Endothelial cell of umbilical vein (primary cell): Measurements from ENCODE around the gene SRGAP1. TPM values are rescaled to one million over a fixed set of nuclear protein-coding genes. Genes with fewer than 3 reads are reported as not detected.

ENCODE experiments used
- BruUV-seq: library from RNA; stranded (reverse); fragments of 400-500 nt; replicated peaks from 2 replicates; lab custom pipeline; 2021; lab: Mats Ljungman, UMichigan
- CTCF ChIA-PET: fragments of 300-600, 350-600 bp; sonication (Branson Sonifier 250); formaldehyde crosslinking; loops from one replicate; lab custom pipeline; 2021; ENCODE audit warnings: antibody characterized with exemption, inconsistent platforms; lab: Charles Lee
- POLR2A ChIA-PET: fragments of 300-600, 350-600 bp; sonication (Branson Sonifier 250); formaldehyde crosslinking; loops from one replicate; lab custom pipeline; 2021; ENCODE audit warnings: antibody characterized with exemption, inconsistent platforms; lab: Charles Lee
- DNase-seq: peaks from one replicate; pipeline ENCODE4 v3.0.0-alpha.2; 2011; ENCODE audit warnings: low read depth, low spot score
- FAIRE-seq: peaks from 2 replicates; lab custom pipeline; 2011; peaks lifted over from hg19 to GRCh38; lab: Jason Lieb, UNC
- H2AFZ ChIP-seq: 2 replicates; pipeline ENCODE4 v1.6.0; 2012; ENCODE audit warnings: low read depth, low read length, control low read depth, inconsistent platforms
- H3K27ac ChIP-seq: 2 replicates; pipeline ENCODE4 v1.5.1; 2011; ENCODE audit warnings: low read depth, mild to moderate bottlenecking, control low read depth, low read length, moderate library complexity; ENCODE audit not compliant: insufficient read depth
- H3K27me3 ChIP-seq, 2 experiments: 2 replicates each; pipeline versions ENCODE4 v1.6.0 to v1.6.1; 2011; ENCODE audit warnings: low read length in 2 of 2, mixed read lengths in 1 of 2; ENCODE audit not compliant: control insufficient read depth in 2 of 2, insufficient read depth in 2 of 2
- H3K36me3 ChIP-seq, 2 experiments: 2 replicates in 1 of 2; 3 replicates in 1 of 2; pipeline ENCODE4 v1.5.1; 2011; ENCODE audit warnings: low read length in 2 of 2, mild to moderate bottlenecking in 1 of 2, moderate library complexity in 1 of 2; ENCODE audit not compliant: control insufficient read depth in 2 of 2, insufficient read depth in 2 of 2; ENCODE audit errors: extremely low read depth in 1 of 2
- H3K4me1 ChIP-seq: 3 replicates; pipeline ENCODE4 v1.5.1; 2011; ENCODE audit warnings: mild to moderate bottlenecking, low read length; ENCODE audit not compliant: control insufficient read depth, insufficient read depth; ENCODE audit errors: extremely low read depth
- H3K4me2 ChIP-seq: 2 replicates; pipeline ENCODE4 v1.6.1; 2011; ENCODE audit warnings: low read length, control low read depth, mixed read lengths; ENCODE audit not compliant: insufficient read depth
- H3K4me3 ChIP-seq, 3 experiments: fragments of 200-600 bp in 1 of 3; sonication (generic), shearing (Covaris generic) in 1 of 3; replicated peaks in 1 of 3; 2 replicates each; pipeline ENCODE4 v1.5.1; 2011 to 2016; ENCODE audit warnings: control low read depth in 3 of 3, low read length in 3 of 3, mild to moderate bottlenecking in 2 of 3, inconsistent platforms in 1 of 3, low read depth in 1 of 3, moderate library complexity in 1 of 3; ENCODE audit not compliant: insufficient read depth in 1 of 3
- H3K79me2 ChIP-seq: 2 replicates; pipeline ENCODE4 v1.6.0; 2012; ENCODE audit warnings: low read length, inconsistent platforms; ENCODE audit not compliant: control insufficient read depth, insufficient read depth
- H3K9ac ChIP-seq: replicated peaks from 2 replicates; pipeline ENCODE3; 2011; ENCODE audit warnings: low read length, control low read depth; ENCODE audit not compliant: insufficient read depth; ENCODE audit errors: extremely low read depth
- H3K9me1 ChIP-seq: replicated peaks from 3 replicates; pipeline ENCODE4 v1.6.0; 2011; ENCODE audit warnings: mild to moderate bottlenecking, low read length; ENCODE audit not compliant: control insufficient read depth, insufficient read depth; ENCODE audit errors: extremely low read depth
- H3K9me3 ChIP-seq: replicated peaks from 2 replicates; pipeline ENCODE4 v1.5.1; 2012; ENCODE audit warnings: low read length, inconsistent platforms; ENCODE audit not compliant: control insufficient read depth, insufficient read depth
- H4K20me1 ChIP-seq: replicated peaks from 2 replicates; pipeline ENCODE3; 2011; ENCODE audit warnings: mild to moderate bottlenecking, low read length; ENCODE audit not compliant: control insufficient read depth, insufficient read depth; ENCODE audit errors: extremely low read depth
- CTCF ChIP-seq, 2 donors: IDR thresholded peaks; 1 replicate in 1 of 2; 2 replicates in 1 of 2; pipeline ENCODE4 v1.5.1; 2011; ENCODE audit warnings: low read length in 2 of 2, mild to moderate bottlenecking in 2 of 2, moderate library complexity in 2 of 2, control low read depth in 1 of 2, inconsistent platforms in 1 of 2, low read depth in 1 of 2; ENCODE audit not compliant: insufficient read depth in 1 of 2; ENCODE audit errors: extremely low read depth in 1 of 2
- EZH2 ChIP-seq: IDR thresholded peaks from 2 replicates; pipeline ENCODE4 v1.6.1; 2012; ENCODE audit warnings: borderline replicate concordance, low read depth, mild to moderate bottlenecking, moderate library complexity, low read length, inconsistent platforms; ENCODE audit not compliant: severe bottlenecking
- FOS ChIP-seq: IDR thresholded peaks from 2 replicates; pipeline ENCODE4 v1.6.1; 2011; ENCODE audit warnings: mild to moderate bottlenecking, low read length, moderate library complexity, borderline replicate concordance; ENCODE audit not compliant: insufficient read depth
- GATA2 ChIP-seq: IDR thresholded peaks from 2 replicates; pipeline ENCODE4 v1.7.0; 2011; ENCODE audit warnings: low read depth, mild to moderate bottlenecking, moderate library complexity, mixed read lengths, low read length; ENCODE audit not compliant: insufficient read length, insufficient read depth
- JUN ChIP-seq: IDR thresholded peaks from 2 replicates; pipeline ENCODE4 v1.6.1; 2011; ENCODE audit warnings: borderline replicate concordance, low read depth; ENCODE audit not compliant: insufficient read length, insufficient read depth
- MAX ChIP-seq: IDR thresholded peaks from 2 replicates; pipeline ENCODE4 v1.6.1; 2011; ENCODE audit not compliant: insufficient read depth, insufficient read length
- MYC ChIP-seq: IDR thresholded peaks from one replicate; pipeline ENCODE4 v1.6.1; 2011; ENCODE audit warnings: mild to moderate bottlenecking, low read depth, low read length
- POLR2A ChIP-seq: IDR thresholded peaks from 2 replicates; pipeline ENCODE4 v1.6.1; 2012; ENCODE audit warnings: low read depth, mild to moderate bottlenecking, control low read depth, low read length
- POLR2AphosphoS5 ChIP-seq: IDR thresholded peaks from 2 replicates; pipeline ENCODE4 v1.6.1; 2012; ENCODE audit warnings: low read depth, mild to moderate bottlenecking, control low read depth, low read length, moderate library complexity; ENCODE audit not compliant: insufficient read depth
- dilution Hi-C: fragments of 300-500 bp; cut with MboI; formaldehyde crosslinking; loops from one replicate; pipeline ENCODE4 v1.15.0; 2019; ENCODE audit warnings: low sequenced_read_pairs; ENCODE audit not compliant: extremely low pct_ligation_motif_present
- intact Hi-C: fragments of 100-400 bp; cut with micrococcal nuclease; formaldehyde crosslinking; loops from one replicate; pipeline ENCODE4 v1.10.0; 2022
- polyA plus RNA-seq, 4 experiments: library from polyadenylated mRNA; depleted of rRNA in 3 of 4; stranded (reverse) in 3 of 4; unstranded in 1 of 4; fragments of >200 nt; gene quantifications; 2 replicates each; pipeline versions ENCODE4 v1.2.1 to v1.2.3, GENCODE V29; 2011 to 2012; ENCODE audit warnings: missing spikeins in 1 of 4
- total RNA-seq: library from RNA; stranded (reverse); gene quantifications from 2 replicates; pipeline ENCODE4 v1.2.3, GENCODE V29; 2021

The SRGAP1 gene
- total and polyA plus RNA-seq, 2 donors (not counting 3 experiments of a cell fraction or from before 2014, with no cell fraction given), result 4.9 to 16.3 TPM

GRCh38 chr12:63948211-63948610, 103.7 kb downstream of the SRGAP1 start:
- Histone ChIP-seq H2AFZ (no peak overlapping the region), H3K27ac (no peak overlapping the region), H4K20me1 (no peaks in the 10 kb centered on the region), H3K4me1 (peaks cover 5% of the 10 kb centered on the region), H3K4me2 (no peak overlapping the region), H3K36me3 (no peaks in the 10 kb centered on the region), H3K9me3 (no peaks in the 10 kb centered on the region), H3K9me1 (peaks cover 2% of the 10 kb centered on the region), H3K9ac (no peak overlapping the region), H3K79me2 (no peaks in the 10 kb centered on the region), H3K27me3 (no peaks in the 10 kb centered on the region), H3K4me3 (no peak overlapping the region)
- TF ChIP-seq CTCF (IDR thresholded peaks at IDR 0.05; ENCODE audit: extremely low read depth in 1 of 2, insufficient read depth in 1 of 2, low read depth in 1 of 2, low read length in 2 of 2), result no peak
- intact Hi-C loops (no loop called here), dilution Hi-C loops (no loop called here)
- ChIA-PET CTCF (no interaction called here), POLR2A (no interaction called here)
- DNase-seq, result no peak
- BruUV-seq, result no TSS peak
- FAIRE-seq, result no peak

DNA sequence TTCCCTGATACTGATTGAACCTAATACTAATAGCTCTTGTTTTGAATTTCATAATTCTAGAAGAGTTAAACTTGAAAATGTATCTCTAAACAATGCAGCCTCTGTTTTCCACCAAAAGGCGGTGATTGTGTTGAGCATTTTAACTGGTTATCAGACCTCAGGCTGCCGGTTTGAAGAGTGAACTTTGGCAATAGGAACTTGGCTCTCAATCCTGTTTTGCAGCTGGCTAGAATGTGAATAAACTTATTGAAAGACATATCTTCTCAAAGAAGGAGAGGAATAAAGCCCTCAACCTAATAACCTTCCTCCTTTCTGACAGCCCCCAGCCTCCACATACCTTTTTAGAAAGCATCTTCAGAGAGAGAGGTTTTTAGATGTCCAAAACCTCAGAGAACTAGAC, 105.4 kb downstream of the SRGAP1 start:
- no peak overlapping the region for H3K9ac ChIP-seq
- H3K79me2 ChIP-seq, result no peaks in the 10 kb centered on the region
- H3K27ac ChIP-seq, result no peak overlapping the region
- no peaks in the 10 kb centered on the region for H3K9me1 ChIP-seq
- dilution Hi-C loops (no loop called here), intact Hi-C loops (no loop called here)
- FAIRE-seq (no peak), DNase-seq (no peak)
- H4K20me1 ChIP-seq, result no peaks in the 10 kb centered on the region
- H3K4me1 ChIP-seq, result peaks cover 1% of the 10 kb centered on the region
- H3K4me3 ChIP-seq, result no peak overlapping the region
- H3K9me3 ChIP-seq, result no peaks in the 10 kb centered on the region
- ChIA-PET CTCF (no interaction called here), POLR2A (no interaction called here)
- no peaks in the 10 kb centered on the region for H3K36me3 ChIP-seq
- no peaks in the 10 kb centered on the region for H3K27me3 ChIP-seq
- BruUV-seq, result no TSS peak
- no peak overlapping the region for H2AFZ ChIP-seq
- H3K4me2 ChIP-seq, result no peak overlapping the region
- TF ChIP-seq FOS, result no peak
- no peak for TF ChIP-seq GATA2
- TF ChIP-seq POLR2A, result no peak
- TF ChIP-seq MAX, result no peak
- no peak for TF ChIP-seq CTCF (IDR thresholded peaks at IDR 0.05; ENCODE audit: extremely low read depth in 1 of 2, insufficient read depth in 1 of 2, low read depth in 1 of 2, low read length in 2 of 2)
- TF ChIP-seq POLR2AphosphoS5, result no peak
- TF ChIP-seq MYC, result no peak
- no peak for TF ChIP-seq JUN
- no peak for TF ChIP-seq EZH2
